ENCODE measurements around the gene GPC6. TPM values are rescaled to one million over a fixed set of nuclear protein-coding genes. Genes with fewer than 3 reads are reported as not detected.
A peak's percentile ranks its signal among the peaks of the same experiment; 100 is the strongest.

The GPC6 gene
- total RNA-seq, 1 donor from 2014 or later, result 38.9 TPM

GRCh38 chr13:93843082-93843481 lies 616.5 kb downstream of the GPC6 start:
- no peak for DNase-seq (ENCODE audit: low read depth)

DNA sequence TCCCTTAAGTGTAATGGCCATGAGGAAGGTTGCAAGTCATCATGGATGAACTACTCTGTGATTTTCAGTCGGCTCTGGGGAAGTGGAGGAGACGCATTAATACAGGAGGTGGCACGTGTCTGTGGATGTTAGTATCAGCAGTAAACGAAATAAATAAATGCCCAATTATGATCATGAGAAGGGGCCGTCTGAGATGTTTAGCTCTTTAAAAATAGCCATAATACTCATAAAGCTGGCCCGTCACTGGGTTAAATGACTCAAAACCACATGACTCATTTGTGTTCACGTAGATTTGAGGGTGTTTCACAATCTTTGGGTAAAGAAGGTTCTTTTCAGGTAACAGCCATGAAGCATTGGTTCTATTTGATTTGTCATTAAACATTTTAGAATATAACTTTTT lies 620.6 kb downstream of the GPC6 start:
- DNase-seq (ENCODE audit: low read depth), result peak; percentile 86

DNA sequence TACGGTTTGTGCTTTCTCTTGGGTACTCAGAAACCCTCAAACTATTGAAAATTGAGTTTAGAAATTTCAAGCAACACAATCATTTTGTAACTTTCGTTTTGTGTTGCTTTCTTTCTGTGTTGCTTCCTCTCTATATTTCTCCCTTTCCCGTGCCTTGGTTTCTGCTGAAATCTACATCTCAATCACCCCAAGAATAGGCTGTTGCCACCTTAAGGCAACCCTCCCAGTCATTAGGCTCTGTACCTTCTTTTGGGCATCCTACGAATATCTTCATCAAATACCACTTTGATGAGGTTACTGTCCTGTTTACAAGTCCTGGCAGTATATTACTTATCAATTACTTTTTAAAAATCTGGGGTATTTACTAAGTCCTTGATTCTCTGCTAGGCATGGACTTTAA lies 621.6 kb downstream of the GPC6 start:
- DNase-seq (ENCODE audit: low read depth), result no peak

GRCh38 chr13:93851236-93851635 lies 624.6 kb downstream of the GPC6 start:
- no peak for DNase-seq (ENCODE audit: low read depth)

GRCh38 chr13:93853912-93854311 lies 627.3 kb downstream of the GPC6 start:
- no peak for DNase-seq (ENCODE audit: low read depth)

GRCh38 chr13:93857126-93857525 lies 630.5 kb downstream of the GPC6 start:
- DNase-seq (ENCODE audit: low read depth), result no peak

GRCh38 chr13:93859716-93860115 lies 633.1 kb downstream of the GPC6 start:
- peak; percentile 53 for DNase-seq (ENCODE audit: low read depth)

DNA sequence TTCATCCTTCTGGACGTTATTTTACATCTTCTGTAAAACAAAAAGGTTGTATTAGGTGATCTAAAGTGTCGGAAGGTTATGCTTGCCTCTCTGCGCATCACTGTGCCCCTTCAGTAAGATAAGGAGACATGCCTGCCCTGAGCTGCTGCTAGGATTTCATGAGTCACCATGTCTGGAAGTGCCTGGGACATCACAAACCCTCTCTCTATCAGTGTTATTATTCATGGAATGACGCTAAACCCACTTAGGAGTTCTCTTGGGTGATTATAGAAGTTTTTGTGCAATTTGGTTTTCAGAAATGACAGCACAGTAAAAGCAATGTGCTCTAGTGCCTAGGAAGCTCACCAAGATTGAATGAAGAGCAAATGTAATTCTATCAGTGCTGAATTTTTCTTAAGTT lies 635.2 kb downstream of the GPC6 start:
- DNase-seq (ENCODE audit: low read depth), result peak; percentile 71

GRCh38 chr13:93862259-93862658 lies 635.7 kb downstream of the GPC6 start:
- DNase-seq (ENCODE audit: low read depth), result peak; percentile 65

GRCh38 chr13:93865235-93865634 lies 638.6 kb downstream of the GPC6 start:
- no peak for DNase-seq (ENCODE audit: low read depth)

DNA sequence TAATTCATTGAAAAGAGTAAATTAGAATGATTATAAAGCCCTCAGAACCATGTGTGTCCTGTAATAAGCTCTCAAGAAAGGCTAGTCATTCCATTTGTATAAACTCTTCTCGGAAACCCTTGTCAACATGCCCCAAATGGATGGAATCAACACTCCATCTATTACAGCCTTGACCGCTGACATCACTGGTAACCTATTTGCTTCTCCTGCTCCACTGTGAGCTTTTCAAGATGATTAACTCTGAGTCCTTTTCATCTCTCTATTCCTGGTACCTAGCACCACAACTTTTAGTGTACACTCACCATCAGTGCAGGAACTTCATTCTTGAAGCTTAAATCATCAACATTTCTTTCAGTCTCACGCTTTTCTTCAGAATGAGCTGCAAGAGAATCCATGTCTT lies 640.9 kb downstream of the GPC6 start:
- no peak for DNase-seq (ENCODE audit: low read depth)

DNA sequence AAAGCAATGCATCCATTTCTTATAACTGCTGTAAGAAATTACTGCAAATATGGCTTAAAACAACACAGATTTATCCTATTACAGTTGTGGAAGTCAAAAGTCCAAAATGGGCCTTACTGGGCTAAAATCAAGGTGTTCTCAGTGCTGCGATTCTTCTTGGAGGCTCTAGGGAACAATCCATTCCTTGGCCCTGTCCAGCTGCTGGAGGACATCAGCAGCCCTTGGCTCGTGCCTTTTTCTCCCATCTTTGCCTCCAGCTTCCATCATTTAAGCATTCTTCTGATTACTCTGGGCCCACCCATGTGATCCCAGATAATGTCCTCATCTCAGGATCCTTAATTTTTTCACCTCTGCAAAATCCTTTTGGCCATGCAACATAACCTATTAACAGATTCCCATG lies 645.8 kb downstream of the GPC6 start:
- DNase-seq (ENCODE audit: low read depth), result no peak

DNA sequence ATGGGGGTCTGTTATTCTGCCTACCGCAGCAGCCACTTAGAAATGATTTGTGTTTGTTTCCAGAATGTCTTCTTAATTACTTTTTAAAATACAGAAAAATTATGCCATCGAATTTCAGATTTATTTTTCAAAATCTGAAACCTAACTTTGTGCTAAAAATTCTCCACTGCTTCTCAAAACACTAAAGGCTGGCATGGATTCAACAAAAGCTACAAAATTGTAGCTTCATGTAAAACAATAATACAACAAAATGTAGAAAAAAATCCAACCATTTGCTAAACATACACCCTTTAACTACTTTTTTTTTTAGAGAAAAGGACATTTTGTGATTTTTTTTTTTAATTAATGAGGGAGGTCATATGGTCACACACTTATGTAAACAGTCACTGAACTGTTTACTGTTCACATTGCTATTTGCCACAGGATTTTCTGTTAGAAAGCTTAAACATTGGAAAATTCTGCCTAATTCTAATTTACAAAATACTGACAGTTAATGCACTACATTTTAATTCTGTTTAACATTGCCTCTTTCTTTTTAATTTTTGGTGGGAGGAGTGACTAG lies 646.3 kb downstream of the GPC6 start:
- no peak for DNase-seq (ENCODE audit: low read depth)

DNA sequence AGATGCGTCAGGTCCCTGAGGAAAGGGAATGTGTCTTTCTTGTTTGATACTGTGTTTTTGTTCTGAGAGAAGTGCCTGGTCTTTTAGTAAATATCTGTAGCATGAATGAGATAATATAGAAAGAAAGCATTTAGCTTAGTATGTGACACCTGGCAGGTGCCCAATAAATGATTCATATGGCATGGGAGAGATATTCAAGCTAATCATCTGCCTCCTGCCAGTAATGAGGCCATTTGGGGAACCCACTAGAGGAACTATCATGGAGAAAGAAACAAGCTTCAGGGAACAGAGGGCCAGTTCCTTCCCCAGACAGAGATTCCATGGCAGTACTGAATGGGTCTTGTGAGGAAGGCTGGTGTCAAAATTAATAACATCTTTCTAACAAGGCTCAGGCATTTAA lies 648.9 kb downstream of the GPC6 start:
- DNase-seq (ENCODE audit: low read depth), result no peak

GRCh38 chr13:93876236-93876635 lies 649.6 kb downstream of the GPC6 start:
- DNase-seq (ENCODE audit: low read depth), result no peak

- no peak for DNase-seq (ENCODE audit: low read depth)
These were observed 652.1 kb downstream of the GPC6 start for GRCh38 chr13:93878675-93879074.

DNA sequence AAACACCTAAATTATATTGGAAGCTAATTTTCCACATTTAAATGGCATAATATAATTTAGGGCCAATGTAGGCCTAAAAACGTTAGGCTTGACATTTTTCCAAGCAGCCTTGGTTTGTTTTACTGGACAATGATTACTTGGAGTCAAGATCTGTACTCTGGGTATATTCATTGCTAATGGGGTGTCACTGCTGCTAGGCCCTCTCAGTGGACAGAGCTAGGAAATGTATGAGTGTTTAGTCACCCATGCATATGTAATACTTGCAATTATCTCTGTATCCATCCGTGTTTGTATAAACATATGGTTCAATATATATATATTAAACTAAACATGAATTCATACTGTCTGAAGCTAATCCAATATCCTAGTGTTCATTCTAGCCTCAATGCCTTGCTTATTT lies 654.8 kb downstream of the GPC6 start:
- no peak for DNase-seq (ENCODE audit: low read depth)

GRCh38 chr13:93882086-93882651 lies 655.6 kb downstream of the GPC6 start:
- no peak for DNase-seq (ENCODE audit: low read depth)

DNA sequence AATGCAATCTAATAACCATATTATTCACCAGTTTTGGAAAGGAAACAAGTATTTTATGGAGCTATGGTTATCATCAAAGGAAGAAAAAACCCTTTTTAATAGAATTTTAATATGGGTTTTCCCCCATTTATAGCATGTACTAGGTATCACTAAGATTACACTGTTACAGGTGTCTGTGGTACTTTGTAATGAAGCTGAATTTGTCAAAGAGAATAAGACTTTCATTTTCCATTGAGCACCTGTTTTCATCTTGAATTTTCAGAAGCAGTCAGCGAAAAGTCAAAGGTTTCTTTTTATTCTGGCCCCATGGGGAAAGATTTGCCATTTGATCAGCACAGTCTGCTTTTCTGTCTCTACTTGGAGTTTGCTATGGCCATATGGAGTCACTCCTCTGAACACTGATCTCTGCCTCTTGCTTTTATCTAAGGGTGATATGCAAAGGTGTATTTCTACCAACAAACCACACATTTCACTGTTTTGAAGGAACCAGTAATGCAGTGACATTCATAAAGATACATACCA lies 662.9 kb downstream of the GPC6 start:
- DNase-seq (ENCODE audit: low read depth), result no peak

- DNase-seq (ENCODE audit: low read depth), result no peak
These were observed 673.4 kb downstream of the GPC6 start for GRCh38 chr13:93899981-93900380.

GRCh38 chr13:93900731-93901130 lies 674.1 kb downstream of the GPC6 start:
- DNase-seq (ENCODE audit: low read depth), result no peak

- DNase-seq (ENCODE audit: low read depth), result no peak
These were observed 677.3 kb downstream of the GPC6 start for GRCh38 chr13:93903909-93904308.

DNA sequence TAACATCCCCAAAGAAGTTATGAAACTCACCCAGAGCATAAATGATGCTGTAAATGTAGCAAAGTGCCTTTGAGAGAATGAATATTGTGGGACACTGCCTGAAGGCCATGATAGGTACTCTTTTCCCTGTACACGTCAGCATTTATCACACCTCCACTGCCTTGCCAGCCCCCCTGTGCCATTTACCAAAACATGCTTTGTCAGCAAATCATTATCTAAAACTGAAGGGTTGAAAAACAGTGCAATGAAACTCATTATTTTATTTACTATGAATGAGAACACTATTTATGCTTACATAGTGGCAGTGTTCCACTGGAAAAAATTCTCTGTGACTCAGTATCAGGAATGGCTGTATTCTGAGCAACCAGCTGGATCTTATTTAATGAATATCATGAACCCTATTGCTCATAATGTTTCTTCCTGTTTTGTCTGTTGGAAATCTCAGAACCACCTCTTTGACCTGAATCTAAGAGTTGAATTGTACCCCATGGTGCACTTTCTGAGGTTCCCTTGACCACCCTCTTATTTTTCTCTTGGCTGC lies 688.7 kb downstream of the GPC6 start:
- DNase-seq (ENCODE audit: low read depth), result peak; percentile 55

All from renal cortical epithelial cell (primary cell).